A673 (cell line): ENCODE results near the gene COL4A2.

ENCODE experiments used
- CTCF ChIP-seq: fragments of 300-800, 200-600 bp; sonication (generic); conservative IDR thresholded peaks from 2 replicates; pipeline ENCODE4 v1.5.1; 2017; ENCODE audit warnings: low read depth, mild to moderate bottlenecking, antibody characterized with exemption, low read length, moderate library complexity, mixed read lengths
- EZH2 ChIP-seq: fragments of 200-600 bp; sonication (generic); IDR thresholded peaks from 2 replicates; pipeline ENCODE4 v1.6.1; 2017; ENCODE audit warnings: borderline replicate concordance, low read depth, mild to moderate bottlenecking, mixed read lengths, antibody characterized with exemption, low read length; ENCODE audit not compliant: poor library complexity, severe bottlenecking

DNA sequence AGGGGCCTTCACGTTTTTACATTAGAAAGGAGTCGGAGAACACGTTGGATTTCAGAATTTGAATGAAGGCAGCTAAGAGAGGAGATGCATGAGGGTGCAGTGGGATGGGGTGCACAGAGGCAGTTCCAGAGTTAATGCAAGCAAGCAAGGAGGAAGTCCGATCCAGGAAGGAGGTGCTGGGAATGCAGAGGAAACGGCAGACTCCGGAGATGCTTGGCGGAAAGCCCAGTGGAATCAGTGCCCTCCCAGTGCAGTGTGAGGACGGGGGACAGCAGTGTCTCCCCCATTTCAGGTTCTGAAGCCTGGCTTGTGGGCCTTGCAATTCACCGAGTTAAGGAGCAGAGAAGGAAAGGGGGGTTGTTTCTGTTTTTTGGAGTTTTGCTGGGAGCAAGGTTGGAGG is 100.4 kb downstream of the COL4A2 start:
- TF ChIP-seq CTCF (no peak), EZH2 (no peak)
